Transverse colon (tissue), 4 donors: ENCODE data around the gene TARS1. TPM values are rescaled to one million over a fixed set of nuclear protein-coding genes. Genes with fewer than 3 reads are reported as not detected.
"Not testable (repeated sequence)": the region's sequence is repeated elsewhere in the genome, so short reads cannot be mapped to it uniquely, and the experiment has no call there.

ENCODE experiments used
- DNase-seq: peaks from one replicate; pipeline ENCODE4 v3.0.0-alpha.2; 2019
- H3K27ac ChIP-seq, 4 donors: fragments of 200-600 bp; sonication (generic); 2 replicates each; pipeline ENCODE4 v1.5.1; 2016 to 2018; ENCODE audit warnings: inconsistent platforms in 4 of 4
- H3K27me3 ChIP-seq: fragments of 200-600 bp; sonication (generic); 2 replicates; pipeline ENCODE4 v1.5.1; 2017; ENCODE audit warnings: inconsistent platforms
- H3K36me3 ChIP-seq, 4 donors: fragments of 200-600 bp; sonication (generic); 2 replicates each; pipeline ENCODE4 v1.5.1; 2017 to 2019; ENCODE audit warnings: inconsistent platforms in 4 of 4
- H3K4me1 ChIP-seq, 4 donors: fragments of 200-600 bp; sonication (generic); 2 replicates each; pipeline ENCODE4 v1.5.1; 2017 to 2020; ENCODE audit warnings: inconsistent platforms in 4 of 4
- H3K4me3 ChIP-seq, 4 donors: fragments of 200-600 bp; sonication (generic); 1 replicate in 1 of 4; 2 replicates in 3 of 4; pipeline versions ENCODE4 v1.5.1 to v1.6.1; 2017 to 2019; ENCODE audit warnings: inconsistent platforms in 4 of 4
- H3K9me3 ChIP-seq, 2 donors: fragments of 200-600 bp; sonication (generic); 2 replicates each; pipeline ENCODE4 v1.5.1; 2017 to 2019; ENCODE audit warnings: inconsistent platforms in 2 of 2
- EP300 ChIP-seq: sonication (generic); formaldehyde crosslinking; IDR thresholded peaks from one replicate; pipeline ENCODE4 v1.6.1; 2017; ENCODE audit warnings: antibody characterized with exemption, low read depth
- POLR2A ChIP-seq: fragments of 450-650 bp; IDR thresholded peaks from one replicate; pipeline ENCODE4 v1.6.1; 2016; ENCODE audit warnings: antibody characterized with exemption, mild to moderate bottlenecking, moderate library complexity
- POLR2AphosphoS5 ChIP-seq, 3 donors: sonication (generic); formaldehyde crosslinking; IDR thresholded peaks; one replicate each; pipeline ENCODE4 v1.6.1; 2016; ENCODE audit warnings: antibody characterized with exemption in 3 of 3
- WGBS, 2 donors: methylation state at CpG; one replicate each; pipeline ENCODE4 v1.1.5; 2018; ENCODE audit warnings: low coverage in 1 of 2; 5-methylcytosine and 5-hydroxymethylcytosine counted together
- in situ Hi-C, 4 donors: fragments of 200-750 bp; cut with MboI; loops; one replicate each; pipeline versions ENCODE4 v1.15.0 to v1.15.1; 2017; ENCODE audit warnings: low sequenced_read_pairs in 3 of 4, low pct_ligation_motif_present in 1 of 4, low pct_unique_long_range_greater_than_20kb in 1 of 4
- intact Hi-C: fragments of 100-400 bp; cut with DNase I; formaldehyde crosslinking; loops from one replicate; pipeline ENCODE4 v1.15.1; 2023; ENCODE audit warnings: low total_unique reads
- total RNA-seq, 4 donors: library from RNA; depleted of rRNA; stranded (reverse); fragments of >200 nt; gene quantifications; one replicate each; pipeline ENCODE4 v1.1.0, GENCODE V29; 2016
- TF ChIP-seq, protein P1 (sequence below), 5 experiments: fragments of 200-600 bp in 3 of 5; fragments of 450-650 bp in 2 of 5; sonication (generic) in 3 of 5; IDR thresholded peaks; 1 replicate in 2 of 5; 2 replicates in 3 of 5; pipeline ENCODE4 v1.5.1; 2016 to 2017; ENCODE audit warnings: antibody characterized with exemption in 5 of 5, inconsistent platforms in 3 of 5, mild to moderate bottlenecking in 2 of 5, moderate library complexity in 1 of 5

Gene TARS1
- total RNA-seq, 4 donors from 2014 or later = 30.1 to 155 (median 92.1) TPM

DNA sequence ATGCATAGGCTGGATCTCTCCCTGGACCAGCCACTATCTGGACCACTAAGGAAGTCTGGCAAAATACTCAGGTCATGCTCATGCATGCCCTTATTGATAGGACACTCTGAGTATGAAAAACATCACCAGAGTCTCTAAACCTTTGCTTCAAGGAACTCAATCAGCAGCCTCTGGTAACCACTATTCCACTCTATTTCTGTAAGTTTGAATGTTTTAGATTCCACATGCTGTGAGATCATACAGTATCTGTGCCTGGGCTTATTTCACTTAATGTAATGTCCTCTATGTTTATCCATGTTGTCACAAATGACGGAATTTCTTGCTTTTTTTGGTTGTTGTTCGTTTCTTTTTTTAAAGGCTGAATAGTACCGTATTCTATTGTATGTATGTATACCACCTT, 68.3 kb downstream of the TARS1 start:
- no peaks in the 10 kb centered on the region for H3K9me3 ChIP-seq
- no peaks in the 10 kb centered on the region for H3K4me1 ChIP-seq
- no peaks in the 10 kb centered on the region for H3K36me3 ChIP-seq
- H3K27ac ChIP-seq = no peak overlapping the region
- TF ChIP-seq, protein P1, sequence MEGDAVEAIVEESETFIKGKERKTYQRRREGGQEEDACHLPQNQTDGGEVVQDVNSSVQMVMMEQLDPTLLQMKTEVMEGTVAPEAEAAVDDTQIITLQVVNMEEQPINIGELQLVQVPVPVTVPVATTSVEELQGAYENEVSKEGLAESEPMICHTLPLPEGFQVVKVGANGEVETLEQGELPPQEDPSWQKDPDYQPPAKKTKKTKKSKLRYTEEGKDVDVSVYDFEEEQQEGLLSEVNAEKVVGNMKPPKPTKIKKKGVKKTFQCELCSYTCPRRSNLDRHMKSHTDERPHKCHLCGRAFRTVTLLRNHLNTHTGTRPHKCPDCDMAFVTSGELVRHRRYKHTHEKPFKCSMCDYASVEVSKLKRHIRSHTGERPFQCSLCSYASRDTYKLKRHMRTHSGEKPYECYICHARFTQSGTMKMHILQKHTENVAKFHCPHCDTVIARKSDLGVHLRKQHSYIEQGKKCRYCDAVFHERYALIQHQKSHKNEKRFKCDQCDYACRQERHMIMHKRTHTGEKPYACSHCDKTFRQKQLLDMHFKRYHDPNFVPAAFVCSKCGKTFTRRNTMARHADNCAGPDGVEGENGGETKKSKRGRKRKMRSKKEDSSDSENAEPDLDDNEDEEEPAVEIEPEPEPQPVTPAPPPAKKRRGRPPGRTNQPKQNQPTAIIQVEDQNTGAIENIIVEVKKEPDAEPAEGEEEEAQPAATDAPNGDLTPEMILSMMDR (IDR thresholded peaks at IDR 0.05) = no peak
- TF ChIP-seq POLR2A (no peak), POLR2AphosphoS5 (IDR thresholded peaks at IDR 0.05) (no peak), EP300 (no peak)
- no peak for DNase-seq
- H3K4me3 ChIP-seq = no peak overlapping the region
- intact Hi-C loops (no loop called here), in situ Hi-C loops (no loop called here)
- no peaks in the 10 kb centered on the region for H3K27me3 ChIP-seq
- whole genome bisulfite sequencing, 2 donors = 83 to 97% methylated on average over 3 of the region's 3 CpGs

GRCh38 chr5:33513462-33514185, 72.9 kb downstream of the TARS1 start:
- intact Hi-C loops = no loop called here

DNA sequence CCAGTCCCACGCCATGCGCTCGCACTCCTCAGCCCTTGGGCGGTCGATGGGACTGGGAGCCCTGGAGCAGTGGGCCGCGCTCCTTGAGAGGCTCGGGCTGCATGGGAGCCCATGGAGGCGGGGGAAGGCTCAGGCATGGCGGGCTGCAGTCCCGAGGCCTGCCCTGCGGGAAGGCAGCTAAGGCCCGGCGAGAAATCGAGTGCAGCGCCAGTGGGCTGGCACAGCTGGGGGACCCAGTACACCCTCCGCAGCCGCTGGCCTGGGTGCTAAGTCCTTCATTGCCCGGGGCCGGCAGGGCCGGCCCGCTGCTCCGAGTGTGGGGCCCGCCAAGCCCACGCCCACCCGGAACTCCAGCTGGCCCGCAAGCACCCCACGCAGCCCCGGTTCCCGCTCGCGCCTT, 74.6 kb downstream of the TARS1 start:
- H3K4me3 ChIP-seq, H3K9me3 ChIP-seq, DNase-seq, H3K4me1 ChIP-seq, H3K27ac ChIP-seq, H3K36me3 ChIP-seq, H3K27me3 ChIP-seq, intact Hi-C loops, in situ Hi-C loops: not testable (repeated sequence)
- 100% methylated on average over 13 of the region's 32 CpGs; no CpG with 5 or more reads in 1 of the 2 donors for WGBS, 2 donors

More at GRCh38 chr5:33513462-33514185, 72.9 kb downstream of the TARS1 start:
- no peaks in the 10 kb centered on the region for H3K4me1 ChIP-seq
- no peaks in the 10 kb centered on the region for H3K27me3 ChIP-seq
- no peaks in the 10 kb centered on the region for H3K9me3 ChIP-seq
- in situ Hi-C loops = no loop called here
- TF ChIP-seq EP300 = no peak
- TF ChIP-seq, protein P1 (IDR thresholded peaks at IDR 0.05) = no peak
- no peak for TF ChIP-seq POLR2A
- TF ChIP-seq POLR2AphosphoS5 (IDR thresholded peaks at IDR 0.05) = no peak
- H3K27ac ChIP-seq = no peak overlapping the region
- 75 to 100% methylated on average over 1 to 3 of the region's 3 CpGs for WGBS, 2 donors
- no peaks in the 10 kb centered on the region for H3K36me3 ChIP-seq
- H3K4me3 ChIP-seq = no peak overlapping the region
- DNase-seq = no peak

DNA sequence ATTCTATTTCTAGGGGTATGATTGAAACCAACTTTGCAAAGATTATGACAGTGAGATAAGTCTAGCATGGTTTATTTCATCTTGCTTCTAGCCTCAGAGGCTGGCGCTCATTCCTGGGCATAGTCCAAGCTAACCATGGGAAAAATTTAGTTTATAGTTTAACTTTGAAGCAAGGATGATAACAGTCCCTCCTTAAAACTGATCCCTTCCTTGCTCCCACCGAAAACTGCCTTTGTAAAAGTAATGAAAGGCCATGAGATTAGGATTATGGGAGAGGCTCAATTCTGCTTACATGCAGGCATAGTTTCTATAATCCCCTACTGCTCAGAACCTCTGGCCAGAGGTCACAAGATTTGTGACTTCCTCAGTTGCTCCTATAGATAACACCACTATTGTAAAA, 75.7 kb downstream of the TARS1 start:
- Histone ChIP-seq H3K27ac (no peak overlapping the region), H3K36me3 (no peaks in the 10 kb centered on the region), H3K9me3 (no peaks in the 10 kb centered on the region), H3K4me1 (no peaks in the 10 kb centered on the region), H3K4me3 (no peak overlapping the region), H3K27me3 (no peaks in the 10 kb centered on the region)
- TF ChIP-seq EP300 (no peak), POLR2A (no peak), POLR2AphosphoS5 (IDR thresholded peaks at IDR 0.05) (no peak)
- TF ChIP-seq, protein P1 (IDR thresholded peaks at IDR 0.05) = no peak
- intact Hi-C loops = no loop called here
- no peak for DNase-seq
- 43% methylated on average over 2 of the region's 2 CpGs; no CpG with 5 or more reads in 1 of the 2 donors for WGBS, 2 donors
- in situ Hi-C loops = no loop called here
